Neural progenitor cell (in vitro differentiated cells): ENCODE data around the gene GALNTL6. TPM values are rescaled to one million over a fixed set of nuclear protein-coding genes. Genes with fewer than 3 reads are reported as not detected.
"Not testable (repeated sequence)": the region's sequence is repeated elsewhere in the genome, so short reads cannot be mapped to it uniquely, and the experiment has no call there.

Source experiments
- DNase-seq: peaks from one replicate; pipeline ENCODE4 v3.0.0-alpha.2; 2016; ENCODE audit warnings: low spot score
- H2AFZ ChIP-seq: fragments of 200-600 bp; sonication (generic); replicated peaks from 2 replicates; pipeline ENCODE4 v1.6.1; 2016; ENCODE audit warnings: antibody characterized with exemption
- H3F3A ChIP-seq: fragments of 200-600 bp; sonication (generic); 2 replicates; pipeline ENCODE4 v1.6.1; 2016; ENCODE audit warnings: antibody characterized with exemption, low read depth
- H3K27ac ChIP-seq: fragments of 200-600 bp; sonication (generic); 2 replicates; pipeline ENCODE4 v1.5.1; 2016; ENCODE audit warnings: mild to moderate bottlenecking
- H3K27me3 ChIP-seq: fragments of 200-600 bp; sonication (generic); 2 replicates; pipeline ENCODE4 v1.6.1; 2016; ENCODE audit warnings: mild to moderate bottlenecking, moderate library complexity
- H3K36me3 ChIP-seq: fragments of 200-600 bp; sonication (generic); 2 replicates; pipeline ENCODE4 v1.5.1; 2016
- H3K4me1 ChIP-seq: fragments of 200-600 bp; sonication (generic); 2 replicates; pipeline ENCODE4 v1.6.1; 2016; ENCODE audit warnings: mixed run types
- H3K4me2 ChIP-seq: fragments of 200-600 bp; sonication (generic); 2 replicates; pipeline ENCODE4 v1.6.1; 2016
- H3K4me3 ChIP-seq: fragments of 200-600 bp; sonication (generic); 2 replicates; pipeline ENCODE4 v1.5.1; 2016
- H3K79me2 ChIP-seq: fragments of 200-600 bp; sonication (generic); 2 replicates; pipeline ENCODE4 v1.6.1; 2016; ENCODE audit warnings: low read depth
- H3K9ac ChIP-seq: fragments of 200-600 bp; sonication (generic); 2 replicates; pipeline ENCODE4 v1.6.1; 2016
- H3K9me3 ChIP-seq: fragments of 200-600 bp; sonication (generic); 2 replicates; pipeline ENCODE4 v1.5.1; 2016; ENCODE audit warnings: low read depth
- H4K20me1 ChIP-seq: fragments of 200-600 bp; sonication (generic); 2 replicates; pipeline ENCODE4 v1.6.1; 2016; ENCODE audit warnings: low read depth
- H3K27ac Mint-ChIP-seq: 3 replicates; pipeline ENCODE4 v1.8.0; 2021; ENCODE audit warnings: mixed read lengths
- H3K27me3 Mint-ChIP-seq: 2 replicates; pipeline ENCODE4 v1.8.0; 2022; ENCODE audit warnings: low read depth, mild to moderate bottlenecking, inconsistent platforms, moderate library complexity, mixed read lengths; ENCODE audit not compliant: insufficient read depth
- H3K36me3 Mint-ChIP-seq: 3 replicates; pipeline ENCODE4 v1.8.0; 2021; ENCODE audit warnings: mixed read lengths
- H3K4me1 Mint-ChIP-seq: 3 replicates; pipeline ENCODE4 v1.8.0; 2021; ENCODE audit warnings: mixed read lengths
- H3K4me3 Mint-ChIP-seq: 3 replicates; pipeline ENCODE4 v1.8.0; 2021; ENCODE audit warnings: mild to moderate bottlenecking, moderate library complexity, mixed read lengths
- H3K9me3 Mint-ChIP-seq: 3 replicates; pipeline ENCODE4 v1.8.0; 2020; ENCODE audit warnings: mixed read lengths
- EZH2 ChIP-seq: fragments of 200-600 bp; sonication (generic); IDR thresholded peaks from 2 replicates; pipeline ENCODE4 v1.6.1; 2017; ENCODE audit warnings: antibody characterized with exemption, mild to moderate bottlenecking, moderate library complexity
- EZH2phosphoT487 ChIP-seq: fragments of 200-600 bp; sonication (generic); IDR thresholded peaks from 2 replicates; pipeline ENCODE4 v1.6.1; 2017; ENCODE audit warnings: antibody characterized with exemption
- total RNA-seq: library from RNA; depleted of rRNA; stranded (reverse); fragments of >200 nt; gene quantifications from 2 replicates; pipeline ENCODE4 v1.2.3, GENCODE V29; 2015; ENCODE audit warnings: low replicate concordance
- TF ChIP-seq, protein P1 (sequence below): fragments of 200-600 bp; sonication (generic); IDR thresholded peaks from 2 replicates; pipeline ENCODE4 v1.5.1; 2017; ENCODE audit warnings: antibody characterized with exemption, mild to moderate bottlenecking

Gene GALNTL6
- total RNA-seq, 1 donor from 2014 or later, result 0.15 TPM

DNA sequence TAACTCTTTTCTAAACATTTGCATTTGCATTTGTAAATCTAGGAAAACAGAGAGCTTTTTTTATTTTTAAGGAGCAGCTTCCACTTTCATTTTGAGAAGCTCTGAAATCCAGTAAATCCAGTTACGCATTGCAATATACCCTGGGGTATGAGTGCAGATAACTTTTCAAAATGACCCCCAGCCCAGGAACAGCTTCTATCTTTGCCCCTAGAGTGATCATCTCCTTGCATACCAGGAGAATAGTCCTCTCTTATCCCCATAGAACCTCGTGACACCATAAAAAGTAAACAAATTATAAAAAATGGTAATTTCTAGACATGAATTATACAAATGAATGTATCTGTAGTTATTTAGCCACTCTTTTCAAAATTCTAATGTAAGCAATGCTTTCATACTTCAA, 1063.2 kb downstream of the GALNTL6 start:
- Histone ChIP-seq H3K4me1 (no peaks in the 10 kb centered on the region), H3K9me3 (no peaks in the 10 kb centered on the region), H3K9ac (no peak overlapping the region), H4K20me1 (no peaks in the 10 kb centered on the region), H3K4me3 (no peak overlapping the region), H3F3A (no peaks in the 10 kb centered on the region), H3K79me2 (no peaks in the 10 kb centered on the region), H3K27ac (no peak overlapping the region), H3K36me3 (no peaks in the 10 kb centered on the region), H2AFZ (no peak overlapping the region), H3K27me3 (no peaks in the 10 kb centered on the region), H3K4me2 (no peak overlapping the region)
- TF ChIP-seq, protein P1, sequence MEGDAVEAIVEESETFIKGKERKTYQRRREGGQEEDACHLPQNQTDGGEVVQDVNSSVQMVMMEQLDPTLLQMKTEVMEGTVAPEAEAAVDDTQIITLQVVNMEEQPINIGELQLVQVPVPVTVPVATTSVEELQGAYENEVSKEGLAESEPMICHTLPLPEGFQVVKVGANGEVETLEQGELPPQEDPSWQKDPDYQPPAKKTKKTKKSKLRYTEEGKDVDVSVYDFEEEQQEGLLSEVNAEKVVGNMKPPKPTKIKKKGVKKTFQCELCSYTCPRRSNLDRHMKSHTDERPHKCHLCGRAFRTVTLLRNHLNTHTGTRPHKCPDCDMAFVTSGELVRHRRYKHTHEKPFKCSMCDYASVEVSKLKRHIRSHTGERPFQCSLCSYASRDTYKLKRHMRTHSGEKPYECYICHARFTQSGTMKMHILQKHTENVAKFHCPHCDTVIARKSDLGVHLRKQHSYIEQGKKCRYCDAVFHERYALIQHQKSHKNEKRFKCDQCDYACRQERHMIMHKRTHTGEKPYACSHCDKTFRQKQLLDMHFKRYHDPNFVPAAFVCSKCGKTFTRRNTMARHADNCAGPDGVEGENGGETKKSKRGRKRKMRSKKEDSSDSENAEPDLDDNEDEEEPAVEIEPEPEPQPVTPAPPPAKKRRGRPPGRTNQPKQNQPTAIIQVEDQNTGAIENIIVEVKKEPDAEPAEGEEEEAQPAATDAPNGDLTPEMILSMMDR, result no peak
- TF ChIP-seq EZH2 (no peak), EZH2phosphoT487 (no peak)
- Mint-ChIP-seq H3K36me3 (no peaks in the 10 kb centered on the region), H3K27me3 (no peaks in the 10 kb centered on the region), H3K4me3 (no peak overlapping the region), H3K4me1 (no peaks in the 10 kb centered on the region), H3K27ac (no peak overlapping the region), H3K9me3 (no peaks in the 10 kb centered on the region)
- DNase-seq, result no peak

DNA sequence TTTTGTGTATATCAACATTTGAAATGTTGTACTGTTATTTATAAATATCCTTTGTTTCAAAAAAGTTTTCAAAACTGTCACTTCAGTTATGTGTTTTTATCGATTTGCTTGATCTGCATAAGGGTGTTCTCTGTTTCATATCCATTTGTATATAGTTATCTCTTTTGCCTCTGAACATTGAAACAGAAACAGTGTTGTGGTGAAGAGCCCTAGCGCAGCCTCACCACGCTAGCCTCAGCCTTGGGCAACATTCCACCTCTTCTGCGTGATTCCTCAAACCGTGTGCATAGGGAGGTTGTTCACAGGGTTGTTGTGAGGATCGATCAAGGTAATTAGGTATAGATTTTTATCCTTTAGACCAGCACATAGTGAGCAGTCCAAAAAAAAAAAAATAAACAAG, 1068.4 kb downstream of the GALNTL6 start:
- Histone ChIP-seq H3K27me3 (no peaks in the 10 kb centered on the region), H3K4me2 (no peak overlapping the region), H3K9me3 (no peaks in the 10 kb centered on the region), H3K79me2 (no peaks in the 10 kb centered on the region), H3K36me3 (no peaks in the 10 kb centered on the region), H3K4me1 (no peaks in the 10 kb centered on the region), H3F3A (no peaks in the 10 kb centered on the region), H3K4me3 (no peak overlapping the region), H4K20me1 (no peaks in the 10 kb centered on the region), H3K9ac (no peak overlapping the region), H2AFZ (no peak overlapping the region), H3K27ac (no peak overlapping the region)
- TF ChIP-seq EZH2, result no peak
- TF ChIP-seq, protein P1, result no peak
- TF ChIP-seq EZH2phosphoT487, result no peak
- no peak for DNase-seq
- Mint-ChIP-seq H3K36me3 (no peaks in the 10 kb centered on the region), H3K4me1 (no peaks in the 10 kb centered on the region), H3K27ac (no peak overlapping the region), H3K4me3 (no peak overlapping the region), H3K27me3 (peaks cover 2% of the 10 kb centered on the region), H3K9me3 (peaks cover 6% of the 10 kb centered on the region)

DNA sequence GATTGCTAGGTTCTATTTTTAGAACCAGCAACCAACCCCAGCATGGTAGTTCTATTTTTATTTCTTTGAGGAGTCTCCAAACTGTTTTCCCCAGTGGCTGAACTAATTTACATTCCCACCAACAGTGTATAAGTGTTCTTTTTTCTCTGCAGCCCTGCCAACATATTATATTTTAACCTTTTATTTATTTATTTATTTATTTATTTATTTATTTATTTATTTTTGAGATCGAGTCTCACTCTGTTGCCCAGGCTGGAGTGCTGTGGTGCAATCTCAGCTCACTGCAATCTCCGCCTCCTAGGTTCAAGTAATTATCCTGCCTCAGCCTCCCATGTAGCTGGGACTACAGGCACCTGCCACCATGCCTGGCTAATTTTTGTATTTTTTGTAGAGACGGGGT, 1074.2 kb downstream of the GALNTL6 start:
- H3K4me3 Mint-ChIP-seq, H3K36me3 ChIP-seq, H3K27ac Mint-ChIP-seq, DNase-seq, H3K27ac ChIP-seq, H2AFZ ChIP-seq, H3K9ac ChIP-seq, H3K4me3 ChIP-seq, H3K4me1 Mint-ChIP-seq, H3K4me1 ChIP-seq, H3K36me3 Mint-ChIP-seq, H3K4me2 ChIP-seq, H3F3A ChIP-seq, H3K79me2 ChIP-seq, H3K27me3 ChIP-seq, H3K9me3 ChIP-seq, H4K20me1 ChIP-seq, H3K27me3 Mint-ChIP-seq: not testable (repeated sequence)
- peaks cover 30% of the 10 kb centered on the region for H3K9me3 Mint-ChIP-seq

- no peaks in the 10 kb centered on the region for H3K36me3 Mint-ChIP-seq
- no peaks in the 10 kb centered on the region for H3K9me3 ChIP-seq
- H3K27me3 ChIP-seq, result no peaks in the 10 kb centered on the region
These were observed 1074.8 kb downstream of the GALNTL6 start for GRCh38 chr4:172887959-172888358.

More at GRCh38 chr4:172887959-172888358, 1074.8 kb downstream of the GALNTL6 start:
- H4K20me1 ChIP-seq, result no peaks in the 10 kb centered on the region
- Mint-ChIP-seq H3K27ac (no peak overlapping the region), H3K4me1 (no peaks in the 10 kb centered on the region), H3K9me3 (peaks cover 32% of the 10 kb centered on the region), H3K27me3 (peaks cover 2% of the 10 kb centered on the region), H3K4me3 (no peak overlapping the region)
- H3K9ac ChIP-seq, result no peak overlapping the region
- H3F3A ChIP-seq, result no peaks in the 10 kb centered on the region
- no peak overlapping the region for H3K4me3 ChIP-seq
- H3K27ac ChIP-seq, result no peak overlapping the region
- H3K4me2 ChIP-seq, result no peak overlapping the region
- no peaks in the 10 kb centered on the region for H3K79me2 ChIP-seq
- no peaks in the 10 kb centered on the region for H3K4me1 ChIP-seq
- no peaks in the 10 kb centered on the region for H3K36me3 ChIP-seq
- no peak overlapping the region for H2AFZ ChIP-seq
- DNase-seq, result no peak
- TF ChIP-seq, protein P1, result no peak
- no peak for TF ChIP-seq EZH2
- no peak for TF ChIP-seq EZH2phosphoT487
